HEK293 (cell line): ENCODE data around the gene GATC.
A peak's percentile ranks its signal among the peaks of the same experiment; 100 is the strongest.

Source experiments
- CTCF ChIA-PET: fragments of 350-600 bp; formaldehyde crosslinking; extraction: SDS; loops from one replicate; lab custom pipeline; 2021; ENCODE audit warnings: antibody characterized with exemption; lab: Yijun Ruan, JAX
- POLR2A ChIA-PET: fragments of 300-600 bp; formaldehyde crosslinking; extraction: SDS; loops from one replicate; lab custom pipeline; 2020; ENCODE audit warnings: antibody characterized with exemption, inconsistent platforms; lab: Yijun Ruan, JAX
- H3K27ac ChIP-seq: fragments of 200-500 bp; sonication (Bioruptor generic); 2 replicates; pipeline ENCODE4 v1.5.1; 2014; ENCODE audit warnings: low read depth, low read length, control low read depth, inconsistent platforms; ENCODE audit errors: extremely low read depth
- H3K36me3 ChIP-seq, 2 experiments: fragments of 200-500 bp in 1 of 2; sonication (Bioruptor generic) in 1 of 2; 1 replicate in 1 of 2; 2 replicates in 1 of 2; pipeline ENCODE4 v1.5.1; 2014 to 2017; ENCODE audit warnings: inconsistent platforms in 2 of 2, low read length in 2 of 2; ENCODE audit not compliant: control insufficient read depth in 2 of 2, insufficient read depth in 1 of 2
- H3K4me1 ChIP-seq: fragments of 200-500 bp; sonication (Bioruptor generic); 2 replicates; pipeline ENCODE4 v1.5.1; 2014; ENCODE audit warnings: mild to moderate bottlenecking, low read length, inconsistent platforms; ENCODE audit not compliant: control insufficient read depth, insufficient read depth
- H3K4me3 ChIP-seq: 2 replicates; pipeline ENCODE4 v1.5.1; 2011; ENCODE audit warnings: low read depth, mild to moderate bottlenecking, control low read depth, low read length, moderate library complexity
- H3K9me3 ChIP-seq: fragments of 200-500 bp; sonication (Bioruptor generic); 2 replicates; pipeline ENCODE4 v1.5.1; 2014; ENCODE audit warnings: low read depth, low read length, inconsistent platforms; ENCODE audit not compliant: control insufficient read depth, insufficient read depth
- HOXC10 ChIP-seq: sonication (generic); formaldehyde crosslinking; IDR thresholded peaks from 2 replicates; pipeline ENCODE4 v1.8.1; 2023; ENCODE audit warnings: mild to moderate bottlenecking, missing genetic modification reagents
- HOXD13 ChIP-seq: sonication (generic); formaldehyde crosslinking; IDR thresholded peaks from 2 replicates; pipeline ENCODE4 v1.8.0; 2022; ENCODE audit warnings: missing genetic modification reagents, borderline replicate concordance
- KLF1 ChIP-seq: fragments of 450-650 bp; formaldehyde crosslinking; IDR thresholded peaks from 2 replicates; pipeline ENCODE4 v1.5.1; 2016; ENCODE audit warnings: missing biosample characterization, missing genetic modification characterization
- KLF16 ChIP-seq: fragments of 450-650 bp; formaldehyde crosslinking; IDR thresholded peaks from 2 replicates; pipeline ENCODE4 v1.5.1; 2017; ENCODE audit warnings: missing biosample characterization, missing genetic modification characterization
- MZF1 ChIP-seq: fragments of 450-650 bp; formaldehyde crosslinking; IDR thresholded peaks from 2 replicates; pipeline ENCODE4 v1.5.1; 2017; ENCODE audit warnings: missing biosample characterization, missing genetic modification characterization, borderline replicate concordance
- PBX3 ChIP-seq: sonication (generic); formaldehyde crosslinking; IDR thresholded peaks from 2 replicates; pipeline ENCODE4 v1.8.1; 2022; ENCODE audit warnings: mild to moderate bottlenecking, moderate library complexity, missing genetic modification reagents
- PRDM1 ChIP-seq: fragments of 450-650 bp; formaldehyde crosslinking; IDR thresholded peaks from 2 replicates; pipeline ENCODE4; 2016; ENCODE audit warnings: missing biosample characterization, missing genetic modification characterization
- SP2 ChIP-seq: fragments of 450-650 bp; formaldehyde crosslinking; IDR thresholded peaks from 2 replicates; pipeline ENCODE4 v1.5.1; 2016; ENCODE audit warnings: missing biosample characterization, missing genetic modification characterization
- SP7 ChIP-seq: fragments of 450-650 bp; formaldehyde crosslinking; IDR thresholded peaks from 2 replicates; pipeline ENCODE4 v1.5.1; 2016; ENCODE audit warnings: missing biosample characterization, missing genetic modification characterization
- ZBTB20 ChIP-seq: fragments of 450-650 bp; formaldehyde crosslinking; IDR thresholded peaks from 2 replicates; pipeline ENCODE4 v1.5.1; 2016; ENCODE audit warnings: missing biosample characterization, missing genetic modification characterization
- ZFP69B ChIP-seq: fragments of 450-650 bp; formaldehyde crosslinking; IDR thresholded peaks from 2 replicates; pipeline ENCODE4 v1.5.1; 2016; ENCODE audit warnings: missing biosample characterization, missing genetic modification characterization
- ZNF132 ChIP-seq: fragments of 450-650 bp; formaldehyde crosslinking; IDR thresholded peaks from 2 replicates; pipeline ENCODE4 v1.5.1; 2017; ENCODE audit warnings: missing biosample characterization, missing genetic modification characterization, borderline replicate concordance
- ZNF155 ChIP-seq: fragments of 450-650 bp; formaldehyde crosslinking; IDR thresholded peaks from 2 replicates; pipeline ENCODE4 v1.5.1; 2016; ENCODE audit warnings: missing biosample characterization, missing genetic modification characterization
- ZNF157 ChIP-seq: fragments of 450-650 bp; formaldehyde crosslinking; IDR thresholded peaks from 2 replicates; pipeline ENCODE4 v1.5.1; 2016; ENCODE audit warnings: missing biosample characterization, missing genetic modification characterization
- ZNF335 ChIP-seq: fragments of 450-650 bp; formaldehyde crosslinking; conservative IDR thresholded peaks from 2 replicates; pipeline ENCODE4 v1.5.1; 2016; ENCODE audit warnings: missing biosample characterization, missing genetic modification characterization
- ZNF423 ChIP-seq: fragments of 450-650 bp; formaldehyde crosslinking; IDR thresholded peaks from 2 replicates; pipeline ENCODE4 v1.5.1; 2016; ENCODE audit warnings: missing biosample characterization, missing genetic modification characterization
- ZNF549 ChIP-seq: fragments of 450-650 bp; IDR thresholded peaks from 2 replicates; pipeline ENCODE4 v1.5.1; 2018; ENCODE audit warnings: missing biosample characterization, missing genetic modification characterization, mild to moderate bottlenecking, inconsistent platforms, moderate library complexity
- ZNF580 ChIP-seq: fragments of 450-650 bp; formaldehyde crosslinking; IDR thresholded peaks from 2 replicates; pipeline ENCODE4 v1.5.1; 2016; ENCODE audit warnings: missing biosample characterization, missing genetic modification characterization
- ZNF664 ChIP-seq: fragments of 450-650 bp; formaldehyde crosslinking; IDR thresholded peaks from 2 replicates; pipeline ENCODE4 v1.5.1; 2016; ENCODE audit warnings: missing biosample characterization, missing genetic modification characterization
- ZNF692 ChIP-seq: fragments of 450-650 bp; formaldehyde crosslinking; IDR thresholded peaks from 2 replicates; pipeline ENCODE4 v1.5.1; 2016; ENCODE audit warnings: missing biosample characterization, missing genetic modification characterization
- ZNF768 ChIP-seq: fragments of 450-650 bp; formaldehyde crosslinking; IDR thresholded peaks from 2 replicates; pipeline ENCODE4 v1.5.1; 2018; ENCODE audit warnings: missing biosample characterization, mild to moderate bottlenecking, missing genetic modification characterization
- TF ChIP-seq, protein P1 (sequence below): fragments of 450-650 bp; formaldehyde crosslinking; IDR thresholded peaks from 2 replicates; pipeline ENCODE4 v1.5.1; 2017; ENCODE audit warnings: missing biosample characterization, missing genetic modification characterization
- TF ChIP-seq, protein P2 (sequence below): fragments of 450-650 bp; formaldehyde crosslinking; conservative IDR thresholded peaks from 2 replicates; pipeline ENCODE4 v1.5.1; 2016; ENCODE audit warnings: low read depth, missing biosample characterization, missing genetic modification characterization

The GATC gene

GRCh38 chr12:120432772-120433525, 13.3 kb upstream of the GATC start (continued):
- TF ChIP-seq ZNF768 (tag by site-specific recombination) (no peak), MZF1 (no peak), ZNF664 (tag by site-specific recombination) (no peak), ZNF157 (tag by site-specific recombination) (no peak), KLF1 (tag by site-specific recombination) (no peak)
- TF ChIP-seq, all 188 proteins: peak for 0

- H3K36me3 ChIP-seq: peaks cover 22 to 33% of the 10 kb centered on the region in 2 experiments; a peak in 2 of 3 replicates
- ChIA-PET POLR2A (interaction anchor here (0.6 to 2.4 kb wide), 14 partner anchors 8 to 467 kb away, joined by 3 to 17 read pairs (median 4); partner anchors contain the start of genes DYNLL1, POP5 and RPLP0), CTCF (interaction anchor here (0.6 to 4.3 kb wide), 13 partner anchors 8 to 232 kb away, joined by 3 to 20 read pairs (median 4); partner anchors contain the start of gene PLA2G1B)
- no peaks in the 10 kb centered on the region for H3K4me1 ChIP-seq
- H3K27ac ChIP-seq: peak within 1 kb of the TSS; percentile 75
- H3K9me3 ChIP-seq: no peaks in the 10 kb centered on the region
- H3K4me3 ChIP-seq: peak within 1 kb of the TSS; percentile 90
- TF ChIP-seq ZFP69B (tag by site-specific recombination) (0 out of 2 replicates have a peak, but pooled peaks have one; percentile 16), ZNF335 (tag by site-specific recombination) (peak; percentile 39; the same call in 1 of the 2 replicates), PBX3 (CRISPR knock-in tag) (no peak), SP2 (tag by site-specific recombination) (peak; percentile 96), HOXC10 (CRISPR knock-in tag) (no peak), ZNF549 (tag by site-specific recombination) (no peak), ZNF132 (tag by site-specific recombination) (no peak), ZNF692 (tag by site-specific recombination) (peak; percentile 46; the same call in 1 of the 2 replicates), ZNF155 (no peak), ZBTB20 (tag by site-specific recombination) (peak; percentile 70; the same call in 1 of the 2 replicates), SP7 (tag by site-specific recombination) (peak; percentile 47; the same call in 1 of the 2 replicates), KLF1 (tag by site-specific recombination) (peak; percentile 62), ZNF580 (tag by site-specific recombination) (peak; percentile 91; the same call in 1 of the 2 replicates), PRDM1 (tag by site-specific recombination) (peak; percentile 90), ZNF423 (tag by site-specific recombination) (0 out of 2 replicates have a peak, but pooled peaks have one; percentile 24), HOXD13 (CRISPR knock-in tag) (0 out of 2 replicates have a peak, but pooled peaks have one; percentile 44), KLF16 (tag by site-specific recombination) (peak; percentile 83)
- TF ChIP-seq, protein P1, sequence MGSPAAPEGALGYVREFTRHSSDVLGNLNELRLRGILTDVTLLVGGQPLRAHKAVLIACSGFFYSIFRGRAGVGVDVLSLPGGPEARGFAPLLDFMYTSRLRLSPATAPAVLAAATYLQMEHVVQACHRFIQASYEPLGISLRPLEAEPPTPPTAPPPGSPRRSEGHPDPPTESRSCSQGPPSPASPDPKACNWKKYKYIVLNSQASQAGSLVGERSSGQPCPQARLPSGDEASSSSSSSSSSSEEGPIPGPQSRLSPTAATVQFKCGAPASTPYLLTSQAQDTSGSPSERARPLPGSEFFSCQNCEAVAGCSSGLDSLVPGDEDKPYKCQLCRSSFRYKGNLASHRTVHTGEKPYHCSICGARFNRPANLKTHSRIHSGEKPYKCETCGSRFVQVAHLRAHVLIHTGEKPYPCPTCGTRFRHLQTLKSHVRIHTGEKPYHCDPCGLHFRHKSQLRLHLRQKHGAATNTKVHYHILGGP: no peak
- TF ChIP-seq, protein P2, sequence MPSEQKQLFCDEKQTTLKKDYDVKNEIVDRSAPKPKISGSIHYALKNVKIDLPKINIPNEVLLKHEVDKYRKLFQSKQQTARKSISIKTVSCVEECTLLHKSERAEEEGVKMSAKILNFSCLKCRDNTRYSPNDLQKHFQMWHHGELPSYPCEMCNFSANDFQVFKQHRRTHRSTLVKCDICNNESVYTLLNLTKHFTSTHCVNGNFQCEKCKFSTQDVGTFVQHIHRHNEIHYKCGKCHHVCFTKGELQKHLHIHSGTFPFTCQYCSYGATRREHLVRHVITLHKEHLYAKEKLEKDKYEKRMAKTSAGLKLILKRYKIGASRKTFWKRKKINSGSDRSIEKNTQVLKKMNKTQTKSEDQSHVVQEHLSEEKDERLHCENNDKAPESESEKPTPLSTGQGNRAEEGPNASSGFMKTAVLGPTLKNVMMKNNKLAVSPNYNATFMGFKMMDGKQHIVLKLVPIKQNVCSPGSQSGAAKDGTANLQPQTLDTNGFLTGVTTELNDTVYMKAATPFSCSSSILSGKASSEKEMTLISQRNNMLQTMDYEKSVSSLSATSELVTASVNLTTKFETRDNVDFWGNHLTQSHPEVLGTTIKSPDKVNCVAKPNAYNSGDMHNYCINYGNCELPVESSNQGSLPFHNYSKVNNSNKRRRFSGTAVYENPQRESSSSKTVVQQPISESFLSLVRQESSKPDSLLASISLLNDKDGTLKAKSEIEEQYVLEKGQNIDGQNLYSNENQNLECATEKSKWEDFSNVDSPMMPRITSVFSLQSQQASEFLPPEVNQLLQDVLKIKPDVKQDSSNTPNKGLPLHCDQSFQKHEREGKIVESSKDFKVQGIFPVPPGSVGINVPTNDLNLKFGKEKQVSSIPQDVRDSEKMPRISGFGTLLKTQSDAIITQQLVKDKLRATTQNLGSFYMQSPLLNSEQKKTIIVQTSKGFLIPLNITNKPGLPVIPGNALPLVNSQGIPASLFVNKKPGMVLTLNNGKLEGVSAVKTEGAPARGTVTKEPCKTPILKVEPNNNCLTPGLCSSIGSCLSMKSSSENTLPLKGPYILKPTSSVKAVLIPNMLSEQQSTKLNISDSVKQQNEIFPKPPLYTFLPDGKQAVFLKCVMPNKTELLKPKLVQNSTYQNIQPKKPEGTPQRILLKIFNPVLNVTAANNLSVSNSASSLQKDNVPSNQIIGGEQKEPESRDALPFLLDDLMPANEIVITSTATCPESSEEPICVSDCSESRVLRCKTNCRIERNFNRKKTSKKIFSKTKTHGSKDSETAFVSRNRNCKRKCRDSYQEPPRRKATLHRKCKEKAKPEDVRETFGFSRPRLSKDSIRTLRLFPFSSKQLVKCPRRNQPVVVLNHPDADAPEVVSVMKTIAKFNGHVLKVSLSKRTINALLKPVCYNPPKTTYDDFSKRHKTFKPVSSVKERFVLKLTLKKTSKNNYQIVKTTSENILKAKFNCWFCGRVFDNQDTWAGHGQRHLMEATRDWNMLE (tag by site-specific recombination): peak; percentile 64
Observed at GRCh38 chr12:120437735-120438494, 8.3 kb upstream of the GATC start, which contains the start of gene COX6A1. Gene COX6A1 (plus strand): TSS chr12:120438113. CDS start chr12:120438127, 14 bp downstream.
